PC-9 (cell line): ENCODE results near the gene FAM90A26. TPM values are rescaled to one million over a fixed set of nuclear protein-coding genes. Genes with fewer than 3 reads are reported as not detected.
"Not testable (repeated sequence)": the region's sequence is repeated elsewhere in the genome, so short reads cannot be mapped to it uniquely, and the experiment has no call there.

Source experiments
- BruUV-seq: library from RNA; stranded (reverse); fragments of 400-500 nt; replicated peaks from 2 replicates; lab custom pipeline; 2021; lab: Mats Ljungman, UMichigan
- CTCF ChIA-PET: fragments of 300-600 bp; sonication (Branson Sonifier 250); formaldehyde crosslinking; loops from one replicate; lab custom pipeline; 2022; ENCODE audit warnings: antibody characterized with exemption; lab: Charles Lee
- POLR2A ChIA-PET: fragments of 300-600 bp; sonication (Branson Sonifier 250); formaldehyde crosslinking; loops from one replicate; lab custom pipeline; 2022; ENCODE audit warnings: antibody characterized with exemption; ENCODE audit not compliant: unreplicated experiment; lab: Charles Lee
- DNase-seq, 2 experiments: peaks; one replicate each; pipeline versions ENCODE4 v3.0.0 to v3.0.0-alpha.2; 2015 to 2022; ENCODE audit warnings: mixed read lengths in 1 of 2
- H2AFZ ChIP-seq: fragments of 200-600 bp; sonication (generic); 2 replicates; pipeline ENCODE4 v1.8.1; 2017; ENCODE audit warnings: antibody characterized with exemption
- H3F3A ChIP-seq: fragments of 200-600 bp; sonication (generic); 2 replicates; pipeline ENCODE4 v1.8.1; 2017; ENCODE audit warnings: antibody characterized with exemption, mild to moderate bottlenecking, low read depth; ENCODE audit not compliant: insufficient read depth
- H3K27ac ChIP-seq: fragments of 200-600 bp; sonication (generic); 2 replicates; pipeline ENCODE4 v1.6.1; 2016; ENCODE audit warnings: mixed run types
- H3K27me3 ChIP-seq: fragments of 200-600 bp; sonication (generic); 2 replicates; pipeline ENCODE4 v1.6.1; 2016; ENCODE audit warnings: low read depth, mixed run types; ENCODE audit not compliant: insufficient read depth
- H3K36me3 ChIP-seq: fragments of 200-600 bp; sonication (generic); 2 replicates; pipeline ENCODE4 v1.6.1; 2016; ENCODE audit warnings: low read depth, mixed run types
- H3K4me1 ChIP-seq: fragments of 200-600 bp; sonication (generic); replicated peaks from 2 replicates; pipeline ENCODE4 v1.6.1; 2016; ENCODE audit warnings: mixed run types; ENCODE audit not compliant: insufficient read depth
- H3K4me2 ChIP-seq: fragments of 200-600 bp; sonication (generic); 2 replicates; pipeline ENCODE4 v1.6.1; 2017; ENCODE audit warnings: mixed run types
- H3K4me3 ChIP-seq: fragments of 200-600 bp; sonication (generic); 2 replicates; pipeline ENCODE4 v1.6.1; 2016; ENCODE audit warnings: mixed run types
- H3K79me2 ChIP-seq: fragments of 200-600 bp; sonication (generic); 2 replicates; pipeline ENCODE4 v1.6.1; 2017; ENCODE audit warnings: low read depth, mixed run types
- H3K9me2 ChIP-seq: fragments of 200-600 bp; sonication (generic); 2 replicates; pipeline ENCODE4 v1.8.1; 2017; ENCODE audit warnings: mild to moderate bottlenecking; ENCODE audit not compliant: insufficient read depth
- H3K9me3 ChIP-seq: fragments of 200-600 bp; sonication (generic); 2 replicates; pipeline ENCODE4 v1.8.1; 2016; ENCODE audit warnings: low read depth; ENCODE audit not compliant: insufficient read depth
- H4K20me1 ChIP-seq: fragments of 200-600 bp; sonication (generic); 2 replicates; pipeline ENCODE4 v1.8.1; 2017; ENCODE audit not compliant: insufficient read depth
- intact Hi-C: fragments of 100-400 bp; cut with micrococcal nuclease; formaldehyde crosslinking; loops from one replicate; pipeline ENCODE4 v1.10.0; 2022; ENCODE audit not compliant: unreplicated experiment
- total RNA-seq: library from RNA; stranded (reverse); gene quantifications from 2 replicates; pipeline ENCODE4 v1.2.3, GENCODE V29; 2021

The FAM90A26 gene
- total RNA-seq, 1 experiment from 2014 or later, result not detected

GRCh38 chr4:9153571-9154157 lies 16.5 kb upstream of the FAM90A26 start:
- H3K4me3 ChIP-seq, H3K27ac ChIP-seq, H3K27me3 ChIP-seq, H3K79me2 ChIP-seq, H3K4me1 ChIP-seq, H3K9me3 ChIP-seq, BruUV-seq, intact Hi-C loops, DNase-seq, H2AFZ ChIP-seq, H4K20me1 ChIP-seq, H3K36me3 ChIP-seq, H3K4me2 ChIP-seq, POLR2A ChIA-PET, H3F3A ChIP-seq, H3K9me2 ChIP-seq, CTCF ChIA-PET: not testable (repeated sequence)

- BruUV-seq, H3K9me3 ChIP-seq, H3K4me2 ChIP-seq, POLR2A ChIA-PET, H3K36me3 ChIP-seq, H2AFZ ChIP-seq, H3K4me1 ChIP-seq, H3K27me3 ChIP-seq, CTCF ChIA-PET, H3K4me3 ChIP-seq, H3K9me2 ChIP-seq, H3K79me2 ChIP-seq, DNase-seq, H4K20me1 ChIP-seq, H3K27ac ChIP-seq, intact Hi-C loops, H3F3A ChIP-seq: not testable (repeated sequence)
These were observed 14.9 kb upstream of the FAM90A26 start for GRCh38 chr4:9155101-9155886.

GRCh38 chr4:9158392-9158791 lies 11.8 kb upstream of the FAM90A26 start:
- H3K36me3 ChIP-seq, CTCF ChIA-PET, intact Hi-C loops, H3K27me3 ChIP-seq, H3K9me2 ChIP-seq, DNase-seq, H2AFZ ChIP-seq, BruUV-seq, H3K27ac ChIP-seq, POLR2A ChIA-PET, H3K79me2 ChIP-seq, H3K4me3 ChIP-seq, H3K9me3 ChIP-seq, H4K20me1 ChIP-seq, H3K4me1 ChIP-seq, H3F3A ChIP-seq, H3K4me2 ChIP-seq: not testable (repeated sequence)

- H3K4me3 ChIP-seq, POLR2A ChIA-PET, H2AFZ ChIP-seq, DNase-seq, H3K4me1 ChIP-seq, H3K9me2 ChIP-seq, H3F3A ChIP-seq, H3K9me3 ChIP-seq, CTCF ChIA-PET, intact Hi-C loops, H3K27me3 ChIP-seq, BruUV-seq, H3K4me2 ChIP-seq, H3K27ac ChIP-seq, H4K20me1 ChIP-seq, H3K79me2 ChIP-seq, H3K36me3 ChIP-seq: not testable (repeated sequence)
These were observed 10.2 kb upstream of the FAM90A26 start for GRCh38 chr4:9160046-9160445.

GRCh38 chr4:9165990-9166389 lies 4.2 kb upstream of the FAM90A26 start:
- H4K20me1 ChIP-seq, POLR2A ChIA-PET, H3K36me3 ChIP-seq, H3K4me2 ChIP-seq, H3K27me3 ChIP-seq, H2AFZ ChIP-seq, BruUV-seq, H3K4me3 ChIP-seq, H3K4me1 ChIP-seq, H3K9me3 ChIP-seq, H3K9me2 ChIP-seq, DNase-seq, intact Hi-C loops, CTCF ChIA-PET, H3K79me2 ChIP-seq, H3F3A ChIP-seq, H3K27ac ChIP-seq: not testable (repeated sequence)

- H3K4me3 ChIP-seq, BruUV-seq, H2AFZ ChIP-seq, H3K27me3 ChIP-seq, intact Hi-C loops, H3K9me3 ChIP-seq, H3K79me2 ChIP-seq, H3K27ac ChIP-seq, H3K4me1 ChIP-seq, DNase-seq, H4K20me1 ChIP-seq, POLR2A ChIA-PET, H3K9me2 ChIP-seq, H3F3A ChIP-seq, CTCF ChIA-PET, H3K4me2 ChIP-seq, H3K36me3 ChIP-seq: not testable (repeated sequence)
These were observed 40.1 kb downstream of the FAM90A26 start, which contains the start of gene USP17L10 for GRCh38 chr4:9210357-9210756. TSS of gene USP17L10 (plus strand) at chr4:9210657. CDS start at chr4:9210657, 0 bp downstream.

GRCh38 chr4:9214701-9215100 lies 44.5 kb downstream of the FAM90A26 start:
- CTCF ChIA-PET, BruUV-seq, intact Hi-C loops: not testable (repeated sequence)

More at GRCh38 chr4:9214701-9215100, 44.5 kb downstream of the FAM90A26 start:
- H3K27me3 ChIP-seq, H3K9me2 ChIP-seq, POLR2A ChIA-PET, H3K4me3 ChIP-seq, H3K79me2 ChIP-seq, H3K4me1 ChIP-seq, H3K36me3 ChIP-seq, H3K9me3 ChIP-seq, H3K4me2 ChIP-seq, H3K27ac ChIP-seq, H4K20me1 ChIP-seq, H3F3A ChIP-seq, DNase-seq, H2AFZ ChIP-seq: not testable (repeated sequence)
